Mammary epithelial cell (primary cell): ENCODE measurements around the gene TICRR.

ENCODE experiments used
- EZH2 ChIP-seq: IDR thresholded peaks from 2 replicates; pipeline ENCODE4 v1.6.1; 2012; ENCODE audit warnings: low read length, inconsistent platforms, borderline replicate concordance
- TF ChIP-seq, protein P1 (sequence below), 2 donors: IDR thresholded peaks in 1 of 2; conservative IDR thresholded peaks in 1 of 2; 2 replicates each; pipeline ENCODE4 v1.5.1; 2011 to 2012; ENCODE audit warnings: inconsistent platforms in 2 of 2, low read length in 2 of 2, mild to moderate bottlenecking in 2 of 2, control low read depth in 1 of 2, low read depth in 1 of 2; ENCODE audit not compliant: insufficient read depth in 1 of 2; ENCODE audit errors: extremely low read depth in 1 of 2

DNA sequence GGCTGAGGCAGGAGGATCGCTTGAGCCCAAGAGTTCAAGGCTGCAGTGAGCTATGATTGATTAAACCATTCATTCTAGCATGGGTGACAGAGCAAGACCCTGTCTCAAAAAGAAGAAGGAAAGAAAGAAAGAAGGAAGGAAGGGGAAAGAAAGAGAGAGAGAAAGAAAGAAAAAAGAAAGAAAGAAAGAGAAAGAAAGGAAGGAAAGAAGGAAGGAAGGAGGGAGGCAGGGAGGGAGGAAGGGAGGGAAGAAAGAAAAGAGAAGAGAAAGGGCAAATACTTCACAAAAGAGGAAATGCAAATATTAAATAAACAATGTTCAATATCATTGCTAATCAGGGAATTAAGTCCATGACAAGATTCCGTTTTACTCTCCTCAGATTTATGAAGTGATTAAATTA lies 84.0 kb downstream of the TICRR start:
- TF ChIP-seq, protein P1, sequence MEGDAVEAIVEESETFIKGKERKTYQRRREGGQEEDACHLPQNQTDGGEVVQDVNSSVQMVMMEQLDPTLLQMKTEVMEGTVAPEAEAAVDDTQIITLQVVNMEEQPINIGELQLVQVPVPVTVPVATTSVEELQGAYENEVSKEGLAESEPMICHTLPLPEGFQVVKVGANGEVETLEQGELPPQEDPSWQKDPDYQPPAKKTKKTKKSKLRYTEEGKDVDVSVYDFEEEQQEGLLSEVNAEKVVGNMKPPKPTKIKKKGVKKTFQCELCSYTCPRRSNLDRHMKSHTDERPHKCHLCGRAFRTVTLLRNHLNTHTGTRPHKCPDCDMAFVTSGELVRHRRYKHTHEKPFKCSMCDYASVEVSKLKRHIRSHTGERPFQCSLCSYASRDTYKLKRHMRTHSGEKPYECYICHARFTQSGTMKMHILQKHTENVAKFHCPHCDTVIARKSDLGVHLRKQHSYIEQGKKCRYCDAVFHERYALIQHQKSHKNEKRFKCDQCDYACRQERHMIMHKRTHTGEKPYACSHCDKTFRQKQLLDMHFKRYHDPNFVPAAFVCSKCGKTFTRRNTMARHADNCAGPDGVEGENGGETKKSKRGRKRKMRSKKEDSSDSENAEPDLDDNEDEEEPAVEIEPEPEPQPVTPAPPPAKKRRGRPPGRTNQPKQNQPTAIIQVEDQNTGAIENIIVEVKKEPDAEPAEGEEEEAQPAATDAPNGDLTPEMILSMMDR (conservative IDR thresholded peaks at IDR 0.05 in 1 of 2, IDR thresholded peaks at IDR 0.05 in 1 of 2; ENCODE audit: extremely low read depth in 1 of 2, insufficient read depth in 1 of 2, low read depth in 1 of 2, low read length in 2 of 2), result no peak
- no peak for TF ChIP-seq EZH2
